HG03571 (cell line): ENCODE measurements around the gene RGS11.

Experiments used
- ATAC-seq: cut with Tn5 transposase; IDR thresholded peaks from one replicate; pipeline ENCODE4 v1.9.1; 2021; ENCODE audit not compliant: unreplicated experiment

RGS11 gene

DNA sequence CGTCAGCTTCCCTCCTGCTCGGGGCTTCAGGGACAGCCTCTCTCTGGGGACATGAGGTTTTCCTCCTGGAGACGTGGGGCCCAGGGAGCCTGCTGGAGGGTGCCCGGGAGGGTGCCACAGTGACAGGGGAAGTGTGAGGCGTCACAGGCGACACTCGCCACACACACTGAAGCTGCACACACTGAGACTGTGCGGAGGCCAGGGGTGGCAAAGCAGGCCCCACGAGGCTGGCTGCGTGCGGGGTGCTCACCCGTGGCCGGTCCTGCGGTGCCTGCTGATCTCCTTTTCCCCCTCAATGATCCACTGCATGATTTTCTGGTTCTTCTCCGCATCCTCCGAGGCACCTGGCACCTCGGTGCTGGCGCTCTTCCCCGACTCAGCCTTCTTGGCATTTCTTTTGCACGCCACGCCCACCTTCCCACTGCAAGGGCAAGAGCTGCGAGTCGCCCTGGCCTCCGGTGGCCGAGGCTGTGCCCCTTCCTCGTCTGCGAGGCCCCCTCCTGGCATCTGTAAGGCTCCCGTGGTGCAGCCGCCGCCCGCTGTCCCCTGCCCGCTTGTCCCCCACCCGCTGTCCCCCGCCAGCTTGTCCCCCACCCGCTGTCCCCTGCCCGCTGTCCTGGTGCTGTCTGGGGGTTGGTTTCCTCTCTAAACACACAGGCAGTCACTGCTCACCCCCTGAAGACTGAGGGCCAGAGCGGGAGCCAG lies 21.2 kb upstream of the RGS11 start:
- no peak for ATAC-seq

GRCh38 chr16:296276-296675 lies 20.5 kb upstream of the RGS11 start:
- ATAC-seq, result no peak

- no peak for ATAC-seq
Observed at GRCh38 chr16:293043-293775, 17.5 kb upstream of the RGS11 start.

GRCh38 chr16:291539-291938 lies 15.8 kb upstream of the RGS11 start:
- ATAC-seq, result no peak

- no peak for ATAC-seq
Observed at GRCh38 chr16:290681-291405, 15.1 kb upstream of the RGS11 start.

GRCh38 chr16:290015-290680 lies 14.4 kb upstream of the RGS11 start:
- ATAC-seq, result no peak

DNA sequence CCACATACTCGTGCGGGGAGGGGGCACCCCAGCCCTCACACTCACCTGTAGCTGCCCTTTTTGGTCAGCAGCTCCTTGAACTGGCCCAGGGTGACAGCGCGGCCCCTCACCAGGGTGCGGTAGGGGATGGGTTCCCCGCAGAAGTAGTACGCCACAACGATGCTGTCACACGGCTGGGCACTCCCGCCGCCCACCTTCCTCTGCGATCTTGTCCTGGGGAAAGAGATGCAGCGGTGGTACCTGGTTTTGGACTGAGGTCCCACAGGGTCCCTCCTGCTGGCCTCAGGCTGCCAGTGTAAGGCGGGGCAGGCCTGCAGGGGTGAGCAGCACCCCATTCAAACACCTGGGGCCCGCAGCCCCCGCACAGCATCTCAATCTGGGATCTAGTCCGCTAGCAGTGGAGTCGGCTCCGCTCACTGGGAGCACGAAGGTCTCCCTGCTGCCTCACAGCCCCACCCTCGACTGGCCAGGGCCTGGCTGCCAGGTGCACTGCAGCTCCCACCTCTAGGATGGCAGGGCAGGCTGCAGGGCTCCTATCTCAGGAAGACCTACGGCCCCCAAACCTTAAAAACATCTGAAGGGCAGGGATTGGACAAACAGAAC lies 13.8 kb upstream of the RGS11 start:
- ATAC-seq, result no peak

GRCh38 chr16:287981-288920 lies 12.5 kb upstream of the RGS11 start:
- no peak for ATAC-seq

DNA sequence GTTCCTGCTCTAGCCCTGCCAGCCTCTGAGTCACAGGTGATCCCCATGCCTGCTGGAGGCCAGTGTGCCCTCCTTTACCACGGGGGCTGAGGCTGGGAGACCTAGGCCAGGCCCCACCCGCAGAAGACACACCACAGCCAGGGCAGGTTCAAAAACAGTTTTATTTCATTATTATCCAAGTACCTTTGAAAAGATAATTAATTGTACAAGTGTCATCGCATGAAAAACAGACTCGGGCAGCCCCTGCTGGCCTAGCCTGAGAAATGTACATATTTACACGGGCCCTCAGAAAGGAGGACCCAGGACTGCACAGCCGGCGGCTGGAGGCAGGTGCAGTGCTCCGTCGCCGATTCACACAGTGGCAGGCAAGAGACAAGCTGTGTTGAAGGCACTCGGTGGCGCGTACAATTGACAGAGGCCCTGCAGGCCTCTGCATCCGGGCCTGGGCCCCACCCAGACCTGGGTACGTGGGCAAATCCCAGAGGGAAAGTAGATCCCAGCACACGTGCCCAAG lies 11.6 kb upstream of the RGS11 start:
- ATAC-seq, result no peak

DNA sequence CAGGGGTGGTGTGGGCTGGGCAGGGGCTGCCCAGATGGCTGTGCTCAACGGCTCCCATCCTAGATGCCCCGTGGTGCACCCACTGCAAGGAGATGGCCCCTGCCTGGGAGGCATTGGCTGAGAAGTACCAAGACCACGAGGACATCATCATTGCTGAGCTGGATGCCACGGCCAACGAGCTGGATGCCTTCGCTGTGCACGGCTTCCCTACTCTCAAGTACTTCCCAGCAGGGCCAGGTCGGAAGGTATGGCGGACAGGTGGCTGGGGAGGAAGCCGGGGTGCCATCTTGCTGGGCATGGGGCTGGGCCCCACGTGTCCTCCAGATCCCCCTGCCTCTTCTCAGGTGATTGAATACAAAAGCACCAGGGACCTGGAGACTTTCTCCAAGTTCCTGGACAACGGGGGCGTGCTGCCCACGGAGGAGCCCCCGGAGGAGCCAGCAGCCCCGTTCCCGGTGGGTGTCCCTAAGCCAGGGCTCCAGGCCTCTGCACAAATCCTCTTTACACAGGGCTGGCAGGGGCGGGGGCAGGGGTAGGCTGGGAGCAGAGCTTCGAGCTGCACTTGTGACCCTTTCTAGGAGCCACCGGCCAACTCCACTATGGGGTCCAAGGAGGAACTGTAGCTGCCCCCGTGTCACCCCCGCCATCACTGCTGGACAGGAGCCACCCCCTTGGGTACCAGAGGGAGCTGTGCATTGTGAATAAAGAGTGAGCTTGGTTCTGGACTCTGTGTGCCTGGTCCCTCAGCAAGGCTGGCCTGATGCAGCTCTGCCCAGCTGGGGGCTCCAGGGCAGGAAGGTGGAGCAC lies 10.9 kb upstream of the RGS11 start:
- no peak for ATAC-seq

DNA sequence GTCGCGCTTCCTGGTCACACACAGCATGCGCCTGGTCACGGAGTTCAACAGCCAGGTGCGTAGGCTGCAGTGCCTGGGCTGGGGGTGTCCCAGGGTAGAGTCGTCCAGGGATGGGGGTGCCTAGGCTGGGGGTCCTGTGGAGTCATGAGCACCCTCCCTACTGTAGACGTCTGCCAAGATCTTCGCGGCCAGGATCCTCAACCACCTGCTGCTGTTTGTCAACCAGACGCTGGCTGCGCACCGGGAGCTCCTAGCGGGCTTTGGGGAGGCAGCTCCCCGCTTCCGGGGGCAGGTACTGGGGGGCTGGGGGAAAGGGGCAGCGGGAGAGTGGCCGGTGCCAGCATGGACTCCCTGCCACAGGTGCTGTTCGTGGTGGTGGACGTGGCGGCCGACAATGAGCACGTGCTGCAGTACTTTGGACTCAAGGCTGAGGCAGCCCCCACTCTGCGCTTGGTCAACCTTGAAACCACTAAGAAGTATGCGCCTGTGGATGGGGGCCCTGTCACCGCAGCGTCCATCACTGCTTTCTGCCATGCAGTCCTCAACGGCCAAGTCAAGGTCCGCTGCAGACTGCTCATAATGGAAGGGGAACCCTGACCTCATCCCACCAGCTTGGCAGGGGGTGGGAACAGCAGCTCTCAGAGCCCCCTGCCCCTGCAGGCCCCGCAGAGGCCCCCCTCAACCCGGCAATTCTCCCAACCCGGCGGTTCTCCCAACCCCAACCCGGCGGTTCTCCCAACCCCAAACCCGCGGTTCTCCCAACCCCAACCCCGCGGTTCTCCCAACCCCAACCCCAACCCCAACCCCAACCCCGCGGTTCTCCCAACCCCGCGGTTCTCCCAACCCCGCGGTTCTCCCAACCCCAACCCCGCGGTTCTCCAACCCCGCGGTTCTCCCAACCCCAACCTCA lies 9.7 kb upstream of the RGS11 start:
- ATAC-seq, result no peak

- ATAC-seq, result no peak
Observed at GRCh38 chr16:284204-285120, 8.7 kb upstream of the RGS11 start.

GRCh38 chr16:283033-283805 lies 7.5 kb upstream of the RGS11 start, which contains the start of gene PDIA2:
PDIA2 (plus strand) TSS chr16:283164; CDS start chr16:283170, 6 bp downstream.
- ATAC-seq, result no peak

DNA sequence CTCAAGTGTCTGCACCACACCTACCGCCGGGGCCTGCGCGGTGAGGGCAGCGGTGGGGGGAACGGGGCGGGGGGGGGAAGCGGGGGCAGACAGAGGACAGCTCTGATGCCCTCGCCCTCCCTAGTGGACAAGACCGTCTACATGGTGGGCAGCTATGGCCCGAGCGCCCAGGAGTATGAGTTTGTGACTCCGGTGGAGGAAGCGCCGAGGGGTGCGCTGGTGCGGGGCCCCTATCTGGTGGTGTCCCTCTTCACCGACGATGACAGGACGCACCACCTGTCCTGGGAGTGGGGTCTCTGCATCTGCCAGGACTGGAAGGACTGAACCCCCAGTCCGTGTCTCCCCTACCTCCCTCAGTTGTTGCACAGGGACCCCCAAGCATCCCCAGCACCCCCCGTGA lies 6.7 kb upstream of the RGS11 start:
- ATAC-seq, result no peak

- no peak for ATAC-seq
Observed at GRCh38 chr16:281660-282255, 6.0 kb upstream of the RGS11 start.
